ENCODE data around the gene CPNE5. TPM values are rescaled to one million over a fixed set of nuclear protein-coding genes. Genes with fewer than 3 reads are reported as not detected.

CPNE5 gene
- polyA plus RNA-seq, 1 donor (not counting 4 experiments of a cell fraction or from before 2014, with no cell fraction given): 0.05 TPM

DNA sequence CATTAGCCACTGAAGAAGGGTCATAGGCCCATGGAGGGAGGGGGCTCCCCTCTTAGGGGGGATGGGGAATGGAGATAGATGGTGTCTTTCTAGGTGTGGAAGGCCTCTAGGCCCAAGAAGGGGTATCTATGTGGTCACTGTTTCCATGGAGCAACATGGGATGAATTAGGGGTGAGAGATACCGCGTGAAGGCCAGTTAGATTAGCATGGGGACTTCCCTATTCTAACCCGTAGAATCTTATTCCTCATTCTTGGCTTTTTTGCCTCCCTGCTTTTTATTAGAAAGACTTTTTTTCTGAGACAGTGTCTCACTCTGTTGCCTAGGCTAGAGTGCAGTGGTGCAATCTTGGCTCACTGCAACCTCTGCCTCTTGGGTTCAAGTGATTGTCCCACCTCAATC lies 138.4 kb downstream of the CPNE5 start:
- no peak overlapping the region for H3K9ac ChIP-seq (ENCODE audit: control insufficient read depth, extremely low read depth, insufficient read depth, low read length)
- peaks cover 11% of the 10 kb centered on the region for H3K4me1 ChIP-seq (ENCODE audit: control insufficient read depth, extremely low read depth, insufficient read depth, low read length)
- TF ChIP-seq EZH2 (IDR thresholded peaks at IDR 0.05; ENCODE audit: low read length): no peak
- TF ChIP-seq, protein P1, sequence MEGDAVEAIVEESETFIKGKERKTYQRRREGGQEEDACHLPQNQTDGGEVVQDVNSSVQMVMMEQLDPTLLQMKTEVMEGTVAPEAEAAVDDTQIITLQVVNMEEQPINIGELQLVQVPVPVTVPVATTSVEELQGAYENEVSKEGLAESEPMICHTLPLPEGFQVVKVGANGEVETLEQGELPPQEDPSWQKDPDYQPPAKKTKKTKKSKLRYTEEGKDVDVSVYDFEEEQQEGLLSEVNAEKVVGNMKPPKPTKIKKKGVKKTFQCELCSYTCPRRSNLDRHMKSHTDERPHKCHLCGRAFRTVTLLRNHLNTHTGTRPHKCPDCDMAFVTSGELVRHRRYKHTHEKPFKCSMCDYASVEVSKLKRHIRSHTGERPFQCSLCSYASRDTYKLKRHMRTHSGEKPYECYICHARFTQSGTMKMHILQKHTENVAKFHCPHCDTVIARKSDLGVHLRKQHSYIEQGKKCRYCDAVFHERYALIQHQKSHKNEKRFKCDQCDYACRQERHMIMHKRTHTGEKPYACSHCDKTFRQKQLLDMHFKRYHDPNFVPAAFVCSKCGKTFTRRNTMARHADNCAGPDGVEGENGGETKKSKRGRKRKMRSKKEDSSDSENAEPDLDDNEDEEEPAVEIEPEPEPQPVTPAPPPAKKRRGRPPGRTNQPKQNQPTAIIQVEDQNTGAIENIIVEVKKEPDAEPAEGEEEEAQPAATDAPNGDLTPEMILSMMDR (optimal IDR thresholded peaks at IDR 0.05 in 1 of 3, IDR thresholded peaks at IDR 0.05 in 1 of 3, conservative IDR thresholded peaks at IDR 0.05 in 1 of 3; ENCODE audit: extremely low read depth in 1 of 3, insufficient read depth in 2 of 3, low read length in 3 of 3): no peak
- H3K4me3 ChIP-seq (ENCODE audit: control insufficient read depth in 2 of 3, extremely low read depth in 1 of 3, insufficient read depth in 2 of 3, low read depth in 1 of 3, low read length in 3 of 3): no peak overlapping the region
- no peaks in the 10 kb centered on the region for H3K9me1 ChIP-seq (ENCODE audit: control insufficient read depth, extremely low read depth, insufficient read depth, low read length)
- no peaks in the 10 kb centered on the region for H4K20me1 ChIP-seq (ENCODE audit: control insufficient read depth, extremely low read depth, insufficient read depth, low read length)
- no peak overlapping the region for H3K27ac ChIP-seq (ENCODE audit: control insufficient read depth, insufficient read depth, low read length)
- no peaks in the 10 kb centered on the region for H3K79me2 ChIP-seq (ENCODE audit: control insufficient read depth, insufficient read depth, low read length)
- no peak overlapping the region for H3K4me2 ChIP-seq (ENCODE audit: control insufficient read depth, extremely low read depth, insufficient read depth, low read depth, low read length)
- no peak overlapping the region for H2AFZ ChIP-seq (ENCODE audit: control insufficient read depth, low read length)
- DNase-seq (ENCODE audit: low read depth, low spot score) (no peak), FAIRE-seq (no peak)
- H3K36me3 ChIP-seq (ENCODE audit: control insufficient read depth in 2 of 2, extremely low read depth in 1 of 2, insufficient read depth in 2 of 2, low read length in 2 of 2): no peaks in the 10 kb centered on the region
- no peaks in the 10 kb centered on the region for H3K27me3 ChIP-seq (ENCODE audit: control insufficient read depth, extremely low read depth, insufficient read depth, low read length)
- no peaks in the 10 kb centered on the region for H3K9me3 ChIP-seq (ENCODE audit: control insufficient read depth, low read depth, low read length)
- dilution Hi-C loops (cut with MboI; ENCODE audit: extremely low pct_ligation_motif_present, low sequenced_read_pairs): no loop called here

- FAIRE-seq (no peak), DNase-seq (ENCODE audit: low read depth, low spot score) (no peak)
- H3K27me3 ChIP-seq (ENCODE audit: control insufficient read depth, extremely low read depth, insufficient read depth, low read length): no peaks in the 10 kb centered on the region
- no peaks in the 10 kb centered on the region for H3K9me1 ChIP-seq (ENCODE audit: control insufficient read depth, extremely low read depth, insufficient read depth, low read length)
- no peak overlapping the region for H2AFZ ChIP-seq (ENCODE audit: control insufficient read depth, low read length)
- H3K9ac ChIP-seq (ENCODE audit: control insufficient read depth, extremely low read depth, insufficient read depth, low read length): no peak overlapping the region
- no peak overlapping the region for H3K4me3 ChIP-seq (ENCODE audit: control insufficient read depth in 2 of 3, extremely low read depth in 1 of 3, insufficient read depth in 2 of 3, low read depth in 1 of 3, low read length in 3 of 3)
- peaks cover 11% of the 10 kb centered on the region for H3K4me1 ChIP-seq (ENCODE audit: control insufficient read depth, extremely low read depth, insufficient read depth, low read length)
- H3K36me3 ChIP-seq (ENCODE audit: control insufficient read depth in 2 of 2, extremely low read depth in 1 of 2, insufficient read depth in 2 of 2, low read length in 2 of 2): no peaks in the 10 kb centered on the region
- no peak overlapping the region for H3K27ac ChIP-seq (ENCODE audit: control insufficient read depth, insufficient read depth, low read length)
- H3K4me2 ChIP-seq (ENCODE audit: control insufficient read depth, extremely low read depth, insufficient read depth, low read depth, low read length): no peak overlapping the region
- H3K9me3 ChIP-seq (ENCODE audit: control insufficient read depth, low read depth, low read length): no peaks in the 10 kb centered on the region
- dilution Hi-C loops (cut with MboI; ENCODE audit: extremely low pct_ligation_motif_present, low sequenced_read_pairs): no loop called here
- no peaks in the 10 kb centered on the region for H4K20me1 ChIP-seq (ENCODE audit: control insufficient read depth, extremely low read depth, insufficient read depth, low read length)
- TF ChIP-seq EZH2 (IDR thresholded peaks at IDR 0.05; ENCODE audit: low read length): no peak
- H3K79me2 ChIP-seq (ENCODE audit: control insufficient read depth, insufficient read depth, low read length): no peaks in the 10 kb centered on the region
Observed at GRCh38 chr6:36700071-36700812, 139.0 kb downstream of the CPNE5 start.

DNA sequence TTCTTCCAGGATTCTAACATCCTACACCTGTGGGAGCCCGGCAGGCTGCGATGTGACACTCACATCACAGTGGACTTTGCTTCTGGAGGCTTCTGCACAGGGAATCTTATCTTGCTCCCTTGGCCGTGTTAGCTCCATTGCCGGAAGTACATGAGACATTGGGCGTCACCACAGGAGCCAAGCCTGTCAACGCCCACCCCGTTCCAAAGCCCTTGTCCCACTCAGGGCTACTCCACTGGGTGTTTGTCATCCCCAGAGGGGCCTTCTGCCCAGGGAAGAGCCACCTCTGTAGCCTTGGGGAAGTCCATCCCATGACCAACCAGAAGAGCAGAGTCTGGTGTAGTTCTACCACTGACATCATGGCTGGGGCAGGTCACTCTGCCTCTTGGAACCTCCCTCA lies 139.9 kb downstream of the CPNE5 start:
- no peak overlapping the region for H3K4me3 ChIP-seq (ENCODE audit: control insufficient read depth in 2 of 3, extremely low read depth in 1 of 3, insufficient read depth in 2 of 3, low read depth in 1 of 3, low read length in 3 of 3)
- H3K9me1 ChIP-seq (ENCODE audit: control insufficient read depth, extremely low read depth, insufficient read depth, low read length): no peaks in the 10 kb centered on the region
- no peak overlapping the region for H2AFZ ChIP-seq (ENCODE audit: control insufficient read depth, low read length)
- H3K9me3 ChIP-seq (ENCODE audit: control insufficient read depth, low read depth, low read length): no peaks in the 10 kb centered on the region
- H3K27ac ChIP-seq (ENCODE audit: control insufficient read depth, insufficient read depth, low read length): no peak overlapping the region
- no peak for DNase-seq (ENCODE audit: low read depth, low spot score)
- no peaks in the 10 kb centered on the region for H3K36me3 ChIP-seq (ENCODE audit: control insufficient read depth in 2 of 2, extremely low read depth in 1 of 2, insufficient read depth in 2 of 2, low read length in 2 of 2)
- no peak for FAIRE-seq
- no peaks in the 10 kb centered on the region for H3K27me3 ChIP-seq (ENCODE audit: control insufficient read depth, extremely low read depth, insufficient read depth, low read length)
- dilution Hi-C loops (cut with MboI; ENCODE audit: extremely low pct_ligation_motif_present, low sequenced_read_pairs): no loop called here
- no peaks in the 10 kb centered on the region for H3K79me2 ChIP-seq (ENCODE audit: control insufficient read depth, insufficient read depth, low read length)
- peaks cover 11% of the 10 kb centered on the region for H3K4me1 ChIP-seq (ENCODE audit: control insufficient read depth, extremely low read depth, insufficient read depth, low read length)
- no peak overlapping the region for H3K9ac ChIP-seq (ENCODE audit: control insufficient read depth, extremely low read depth, insufficient read depth, low read length)
- TF ChIP-seq, protein P1 (optimal IDR thresholded peaks at IDR 0.05 in 1 of 3, IDR thresholded peaks at IDR 0.05 in 1 of 3, conservative IDR thresholded peaks at IDR 0.05 in 1 of 3; ENCODE audit: extremely low read depth in 1 of 3, insufficient read depth in 2 of 3, low read length in 3 of 3): no peak
- no peak for TF ChIP-seq EZH2 (IDR thresholded peaks at IDR 0.05; ENCODE audit: low read length)
- no peak overlapping the region for H3K4me2 ChIP-seq (ENCODE audit: control insufficient read depth, extremely low read depth, insufficient read depth, low read depth, low read length)
- H4K20me1 ChIP-seq (ENCODE audit: control insufficient read depth, extremely low read depth, insufficient read depth, low read length): no peaks in the 10 kb centered on the region

Data from keratinocyte (primary cell).